ENCODE measurements around the gene NDUFS6. TPM values are rescaled to one million over a fixed set of nuclear protein-coding genes. Genes with fewer than 3 reads are reported as not detected.

Gene NDUFS6
- total RNA-seq, 6 experiments from 2014 or later: 33.7 to 55.7 (median 46.2) TPM

- no peak overlapping the region for H3K27ac Mint-ChIP-seq
- TF ChIP-seq, protein P1, sequence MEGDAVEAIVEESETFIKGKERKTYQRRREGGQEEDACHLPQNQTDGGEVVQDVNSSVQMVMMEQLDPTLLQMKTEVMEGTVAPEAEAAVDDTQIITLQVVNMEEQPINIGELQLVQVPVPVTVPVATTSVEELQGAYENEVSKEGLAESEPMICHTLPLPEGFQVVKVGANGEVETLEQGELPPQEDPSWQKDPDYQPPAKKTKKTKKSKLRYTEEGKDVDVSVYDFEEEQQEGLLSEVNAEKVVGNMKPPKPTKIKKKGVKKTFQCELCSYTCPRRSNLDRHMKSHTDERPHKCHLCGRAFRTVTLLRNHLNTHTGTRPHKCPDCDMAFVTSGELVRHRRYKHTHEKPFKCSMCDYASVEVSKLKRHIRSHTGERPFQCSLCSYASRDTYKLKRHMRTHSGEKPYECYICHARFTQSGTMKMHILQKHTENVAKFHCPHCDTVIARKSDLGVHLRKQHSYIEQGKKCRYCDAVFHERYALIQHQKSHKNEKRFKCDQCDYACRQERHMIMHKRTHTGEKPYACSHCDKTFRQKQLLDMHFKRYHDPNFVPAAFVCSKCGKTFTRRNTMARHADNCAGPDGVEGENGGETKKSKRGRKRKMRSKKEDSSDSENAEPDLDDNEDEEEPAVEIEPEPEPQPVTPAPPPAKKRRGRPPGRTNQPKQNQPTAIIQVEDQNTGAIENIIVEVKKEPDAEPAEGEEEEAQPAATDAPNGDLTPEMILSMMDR (IDR thresholded peaks at IDR 0.05): no peak
- no peak for DNase-seq
- no peaks in the 10 kb centered on the region; the same call in 1 of the 2 replicates for H3K9me3 Mint-ChIP-seq
- peaks cover 30% of the 10 kb centered on the region for H3K27me3 Mint-ChIP-seq (ENCODE audit: insufficient read depth)
- H3K36me3 Mint-ChIP-seq (ENCODE audit: low read depth): no peaks in the 10 kb centered on the region
- H3K4me1 Mint-ChIP-seq (ENCODE audit: low read depth): no peaks in the 10 kb centered on the region
- H3K4me3 Mint-ChIP-seq: no peak overlapping the region
These were observed 54.4 kb downstream of the NDUFS6 start for GRCh38 chr5:1855596-1855995.

DNA sequence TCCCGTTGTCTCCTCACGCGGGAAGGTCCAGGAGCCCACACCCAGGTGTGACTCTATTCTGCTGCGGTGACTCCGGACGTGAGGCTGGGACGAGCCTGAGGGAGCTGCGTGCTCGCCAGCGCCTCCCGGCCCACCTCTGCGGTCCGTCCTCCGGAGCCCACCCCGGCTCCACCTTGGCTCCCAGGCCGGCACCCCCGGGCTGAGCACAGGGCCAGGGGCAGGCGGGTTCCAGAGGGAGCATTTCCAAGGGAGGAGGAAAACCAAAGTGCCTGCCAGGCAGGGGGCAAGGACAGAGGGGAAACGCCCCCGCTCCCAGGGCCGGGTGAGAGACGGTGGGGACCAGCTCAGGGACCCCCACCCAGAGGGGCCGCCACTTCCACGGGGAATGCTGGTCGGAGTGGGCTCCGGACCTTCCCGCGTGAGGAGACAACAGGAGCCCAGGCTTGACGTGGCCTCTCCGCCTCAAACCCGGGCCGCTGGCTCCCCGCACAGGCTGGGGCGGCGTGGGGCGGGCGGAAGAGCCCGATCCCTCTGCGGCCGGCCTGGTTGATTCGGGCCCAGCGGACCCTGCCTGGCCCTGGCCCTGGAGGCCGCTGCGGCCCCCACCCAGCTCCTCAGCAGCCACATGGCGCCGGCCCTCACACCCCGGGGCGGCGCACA, 55.5 kb downstream of the NDUFS6 start:
- H3K36me3 Mint-ChIP-seq (ENCODE audit: low read depth): no peaks in the 10 kb centered on the region
- no peak overlapping the region for H3K27ac Mint-ChIP-seq
- H3K9me3 Mint-ChIP-seq: no peaks in the 10 kb centered on the region; the same call in 1 of the 2 replicates
- DNase-seq: no peak
- no peaks in the 10 kb centered on the region for H3K4me1 Mint-ChIP-seq (ENCODE audit: low read depth)
- H3K27me3 Mint-ChIP-seq (ENCODE audit: insufficient read depth): peaks cover 31% of the 10 kb centered on the region
- no peak overlapping the region for H3K4me3 Mint-ChIP-seq
- TF ChIP-seq, protein P1 (IDR thresholded peaks at IDR 0.05): no peak

DNA sequence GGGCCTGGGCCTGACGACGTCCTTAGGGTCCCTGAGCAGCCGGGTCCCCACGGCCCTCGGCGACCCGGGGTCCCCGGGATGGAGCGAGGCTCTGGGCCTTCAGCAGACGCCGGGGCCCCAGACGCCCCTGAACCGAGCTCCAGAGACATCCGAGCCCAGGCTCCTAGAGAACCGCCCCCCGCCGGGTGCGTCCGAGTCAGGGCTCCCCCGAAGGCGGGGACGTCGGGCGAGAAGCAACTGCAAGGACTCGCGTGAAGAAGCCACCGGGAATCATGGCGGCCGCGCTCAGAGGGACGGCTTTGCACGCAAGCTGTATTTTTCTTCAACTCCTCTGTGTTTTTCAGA, 56.0 kb downstream of the NDUFS6 start:
- H3K27ac Mint-ChIP-seq: no peak overlapping the region
- DNase-seq: no peak
- no peaks in the 10 kb centered on the region for H3K4me1 Mint-ChIP-seq (ENCODE audit: low read depth)
- H3K4me3 Mint-ChIP-seq: no peak overlapping the region
- H3K36me3 Mint-ChIP-seq (ENCODE audit: low read depth): no peaks in the 10 kb centered on the region
- no peaks in the 10 kb centered on the region; the same call in 1 of the 2 replicates for H3K9me3 Mint-ChIP-seq
- TF ChIP-seq, protein P1 (IDR thresholded peaks at IDR 0.05): no peak
- peaks cover 34% of the 10 kb centered on the region for H3K27me3 Mint-ChIP-seq (ENCODE audit: insufficient read depth)

- H3K9me3 Mint-ChIP-seq: no peaks in the 10 kb centered on the region; the same call in 1 of the 2 replicates
- no peaks in the 10 kb centered on the region for H3K4me1 Mint-ChIP-seq (ENCODE audit: low read depth)
- H3K4me3 Mint-ChIP-seq: no peak overlapping the region
- TF ChIP-seq, protein P1 (IDR thresholded peaks at IDR 0.05): no peak
- H3K27me3 Mint-ChIP-seq (ENCODE audit: insufficient read depth): peaks cover 38% of the 10 kb centered on the region
- no peaks in the 10 kb centered on the region for H3K36me3 Mint-ChIP-seq (ENCODE audit: low read depth)
- no peak overlapping the region for H3K27ac Mint-ChIP-seq
- no peak for DNase-seq
These were observed 57.2 kb downstream of the NDUFS6 start for GRCh38 chr5:1858436-1858835.

DNA sequence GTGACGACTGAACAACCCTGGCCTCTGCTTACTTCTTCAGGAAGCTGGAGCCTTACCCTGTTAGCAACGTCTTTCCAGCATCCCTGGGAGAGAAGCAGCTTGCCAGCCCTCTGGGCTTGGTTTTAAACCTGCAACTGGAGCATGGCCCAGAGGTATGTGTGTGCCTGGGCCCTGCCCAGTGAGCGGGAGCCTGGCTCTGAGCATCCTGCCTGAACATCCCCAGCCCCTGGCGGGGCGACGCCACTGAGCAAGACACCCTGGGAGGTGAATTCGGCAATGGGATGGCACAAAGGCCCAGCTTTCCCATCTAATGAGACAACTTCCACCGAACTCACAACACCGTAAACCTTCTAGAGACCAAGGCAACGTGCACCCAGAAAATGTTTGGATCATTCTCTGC, 57.9 kb downstream of the NDUFS6 start:
- H3K36me3 Mint-ChIP-seq (ENCODE audit: low read depth): no peaks in the 10 kb centered on the region
- no peak overlapping the region for H3K27ac Mint-ChIP-seq
- H3K27me3 Mint-ChIP-seq (ENCODE audit: insufficient read depth): peaks cover 32% of the 10 kb centered on the region
- no peak for DNase-seq
- H3K4me3 Mint-ChIP-seq: no peak overlapping the region
- H3K4me1 Mint-ChIP-seq (ENCODE audit: low read depth): no peaks in the 10 kb centered on the region; the same call in 1 of the 2 replicates
- TF ChIP-seq, protein P1 (IDR thresholded peaks at IDR 0.05): no peak
- H3K9me3 Mint-ChIP-seq: no peaks in the 10 kb centered on the region; the same call in 1 of the 2 replicates

Data from HFFc6 (cell line).